HG03342 (cell line): Measurements from ENCODE around the gene BRD3OS.

Experiments used
- ATAC-seq: cut with Tn5 transposase; IDR thresholded peaks from one replicate; pipeline ENCODE4 v1.9.1; 2021; ENCODE audit warnings: mild to moderate bottlenecking, moderate library complexity; ENCODE audit not compliant: unreplicated experiment

Gene BRD3OS

GRCh38 chr9:134003237-134003636 is 22.0 kb upstream of the BRD3OS start:
- ATAC-seq = no peak

GRCh38 chr9:134004131-134004873 is 21.0 kb upstream of the BRD3OS start:
- ATAC-seq = no peak

- no peak for ATAC-seq
Measured at GRCh38 chr9:134004881-134005280, 20.4 kb upstream of the BRD3OS start.

GRCh38 chr9:134005381-134005780 is 19.9 kb upstream of the BRD3OS start:
- no peak for ATAC-seq

- no peak for ATAC-seq
Measured at GRCh38 chr9:134007150-134007549, 18.1 kb upstream of the BRD3OS start.

- ATAC-seq = no peak
Measured at GRCh38 chr9:134007571-134007970, 17.7 kb upstream of the BRD3OS start.

- no peak for ATAC-seq
Measured at GRCh38 chr9:134010310-134011173, 14.7 kb upstream of the BRD3OS start.

- ATAC-seq = no peak
Measured at GRCh38 chr9:134011401-134011800, 13.9 kb upstream of the BRD3OS start.

- no peak for ATAC-seq
Measured at GRCh38 chr9:134014946-134015345, 10.3 kb upstream of the BRD3OS start.

- ATAC-seq = no peak
Measured at GRCh38 chr9:134024214-134024792, 978 bp upstream of the BRD3OS start.

GRCh38 chr9:134025606-134026541 is 593 bp downstream of the BRD3OS start:
- ATAC-seq = peak; percentile 29

- ATAC-seq = no peak
Measured at GRCh38 chr9:134026581-134026980, 1.3 kb downstream of the BRD3OS start.

GRCh38 chr9:134026981-134027380 is 1.7 kb downstream of the BRD3OS start:
- ATAC-seq = no peak

- ATAC-seq = no peak
Measured at GRCh38 chr9:134027561-134027960, 2.3 kb downstream of the BRD3OS start.

GRCh38 chr9:134028076-134028475 is 2.8 kb downstream of the BRD3OS start:
- ATAC-seq = no peak

GRCh38 chr9:134028575-134029247 is 3.4 kb downstream of the BRD3OS start:
- no peak for ATAC-seq

GRCh38 chr9:134029248-134030226 is 4.3 kb downstream of the BRD3OS start:
- ATAC-seq = no peak

GRCh38 chr9:134030821-134031470 is 5.7 kb downstream of the BRD3OS start:
- no peak for ATAC-seq
